Activated CD4-positive, alpha-beta T cell treated with anti-CD3 and anti-CD28 coated beads, Interleukin-2, amount 50 U/mL, for 16 hours (primary cell): ENCODE measurements around the gene HS3ST6.
"Not testable (repeated sequence)": the region's sequence is repeated elsewhere in the genome, so short reads cannot be mapped to it uniquely, and the experiment has no call there.

Experiments
- DNase-seq: peaks from one replicate; pipeline ENCODE4 v3.0.0-alpha.2; 2020

The HS3ST6 gene

GRCh38 chr16:1906055-1906845 lies 12.0 kb downstream of the HS3ST6 start:
- no peak for DNase-seq

DNA sequence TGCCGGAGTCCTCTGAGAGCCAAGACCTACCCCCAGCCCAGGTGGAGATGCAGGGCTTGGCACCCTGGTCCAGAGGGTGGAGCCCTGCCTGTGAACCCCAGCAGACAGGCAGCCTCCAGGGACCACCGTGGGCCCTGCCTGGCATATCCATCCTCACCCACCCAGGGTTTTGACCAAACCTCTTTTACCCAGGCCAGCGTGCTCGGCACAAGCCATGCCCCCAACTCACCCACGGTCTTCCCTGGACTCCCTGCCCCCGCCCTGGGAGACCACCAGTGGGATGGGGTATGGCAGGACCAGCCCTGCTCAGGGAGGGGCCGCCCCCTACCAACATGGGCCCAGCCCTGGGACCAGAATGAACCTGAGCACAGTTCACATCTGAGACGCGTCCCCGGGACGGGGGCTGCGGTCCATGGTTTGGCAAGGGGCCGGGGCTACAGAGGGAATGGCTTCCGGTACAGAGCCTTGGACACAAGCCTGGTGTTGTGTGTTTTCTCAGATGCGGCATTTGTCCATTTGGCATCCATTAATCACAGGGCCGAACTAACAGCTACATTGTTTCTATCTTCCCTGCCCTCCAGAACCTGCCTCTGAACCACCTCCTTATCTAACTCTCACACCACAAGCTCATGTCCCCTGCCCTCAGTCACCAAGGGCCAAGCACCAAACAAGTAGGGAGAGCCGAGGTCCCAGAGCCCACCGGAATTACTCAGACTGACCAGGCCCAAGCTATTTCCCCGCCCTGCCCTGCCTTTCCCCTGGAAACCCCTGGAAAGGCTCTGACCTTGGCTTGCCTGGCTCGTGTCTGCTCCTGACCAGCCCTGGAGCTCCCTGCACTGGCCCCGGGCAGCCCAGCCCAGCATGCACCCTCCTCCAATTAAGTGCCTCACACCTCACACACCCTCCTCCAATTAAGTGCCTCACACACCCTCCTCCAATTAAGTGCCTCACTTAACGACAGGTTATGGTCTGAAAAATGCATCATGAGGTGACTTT lies 14.1 kb downstream of the HS3ST6 start:
- DNase-seq = no peak

- no peak for DNase-seq
Measured at GRCh38 chr16:1903220-1903574, 15.0 kb downstream of the HS3ST6 start.

DNA sequence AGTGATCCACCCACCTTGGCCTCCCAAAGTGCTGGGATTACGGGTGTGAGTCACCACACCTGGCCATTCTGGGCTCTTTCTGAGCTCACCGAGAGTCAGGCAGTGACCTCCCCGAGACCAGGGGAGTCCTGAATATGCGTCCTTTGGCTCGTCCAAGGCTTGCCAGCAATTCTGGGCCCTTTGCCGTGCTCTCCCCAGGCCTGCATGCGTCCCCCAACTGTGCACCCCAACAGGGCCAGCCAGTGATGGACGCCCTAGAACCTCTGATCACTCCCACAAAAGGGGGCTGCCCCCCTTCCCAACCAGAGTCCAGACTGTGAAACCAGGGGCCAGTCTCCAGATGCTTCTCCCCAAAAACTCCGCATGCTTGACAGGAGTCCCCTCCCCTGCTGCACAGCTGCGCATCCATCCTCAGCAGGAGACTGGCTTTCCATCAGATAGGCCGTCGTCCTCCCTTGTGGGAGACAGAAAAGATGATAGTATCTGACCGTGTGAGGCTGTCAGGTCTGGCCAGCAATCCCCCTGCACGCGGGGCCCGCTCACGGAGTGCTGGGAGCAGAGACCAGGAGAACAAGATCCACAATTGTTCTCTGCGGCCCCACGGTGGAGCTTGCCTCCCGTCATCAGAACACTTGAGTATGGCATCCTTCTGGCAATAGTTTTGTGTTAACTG lies 15.5 kb downstream of the HS3ST6 start:
- DNase-seq = no peak

DNA sequence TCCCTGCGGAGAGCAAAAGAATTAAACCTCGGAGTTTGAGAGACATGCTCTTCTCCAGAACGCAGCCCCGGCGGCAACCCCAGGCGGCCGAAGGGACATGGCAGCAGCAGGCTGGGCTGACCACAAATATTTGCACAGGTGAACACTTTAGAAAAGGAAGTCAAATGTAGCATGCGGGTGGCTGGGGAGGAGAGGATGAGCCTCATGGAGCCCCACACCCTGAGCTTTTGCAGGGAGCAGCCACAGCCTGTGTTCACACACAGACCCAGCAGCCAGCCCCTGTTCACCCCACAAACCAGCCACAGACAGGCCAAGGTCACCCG lies 17.8 kb downstream of the HS3ST6 start:
- DNase-seq = no peak

- no peak for DNase-seq
Measured at GRCh38 chr16:1899641-1900451, 18.4 kb downstream of the HS3ST6 start.

GRCh38 chr16:1897692-1898091 lies 20.5 kb downstream of the HS3ST6 start:
- not testable (repeated sequence) for DNase-seq

GRCh38 chr16:1895949-1896675 lies 22.1 kb downstream of the HS3ST6 start:
- DNase-seq = no peak

- no peak for DNase-seq
Measured at GRCh38 chr16:1895068-1895467, 23.1 kb downstream of the HS3ST6 start.

DNA sequence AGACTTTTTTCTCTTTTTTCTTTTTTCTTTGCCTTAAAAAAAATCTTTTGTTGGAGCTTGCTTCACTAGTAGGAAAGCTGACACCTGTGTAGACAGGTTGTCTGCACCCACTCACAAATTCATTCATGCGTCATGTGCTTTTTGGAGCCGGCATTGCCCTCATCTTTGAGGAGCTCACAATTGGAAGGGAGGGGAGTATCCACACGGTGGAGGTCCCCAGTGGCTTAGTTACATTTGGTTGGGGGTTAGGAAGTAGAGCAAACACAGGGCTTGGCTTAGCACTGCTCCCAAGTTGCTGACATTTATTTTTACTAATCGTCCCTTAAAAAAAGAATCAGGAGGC lies 27.5 kb downstream of the HS3ST6 start:
- no peak for DNase-seq

- DNase-seq = no peak
Measured at GRCh38 chr16:1890024-1890707, 28.0 kb downstream of the HS3ST6 start.

GRCh38 chr16:1887711-1888354 lies 30.4 kb downstream of the HS3ST6 start:
- no peak for DNase-seq

DNA sequence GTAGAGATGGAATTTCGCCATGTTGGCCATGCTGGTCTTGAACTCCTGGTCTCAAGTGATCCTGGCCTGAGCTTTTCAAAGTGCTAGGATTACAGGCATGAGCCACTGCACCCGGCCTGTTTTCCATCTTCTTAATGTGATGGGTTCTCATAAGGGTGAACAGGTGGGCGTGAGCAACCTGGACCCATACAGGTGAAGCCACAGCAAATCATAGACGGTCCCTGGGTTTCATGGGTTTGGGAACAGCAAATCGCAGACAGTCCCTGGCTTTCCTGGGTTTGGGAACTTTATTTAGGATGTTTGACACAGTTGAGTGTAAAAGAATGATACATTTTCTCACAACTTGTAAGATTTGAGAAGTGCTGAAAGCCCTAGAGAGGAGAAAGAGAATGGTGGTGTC lies 33.3 kb downstream of the HS3ST6 start:
- no peak for DNase-seq

DNA sequence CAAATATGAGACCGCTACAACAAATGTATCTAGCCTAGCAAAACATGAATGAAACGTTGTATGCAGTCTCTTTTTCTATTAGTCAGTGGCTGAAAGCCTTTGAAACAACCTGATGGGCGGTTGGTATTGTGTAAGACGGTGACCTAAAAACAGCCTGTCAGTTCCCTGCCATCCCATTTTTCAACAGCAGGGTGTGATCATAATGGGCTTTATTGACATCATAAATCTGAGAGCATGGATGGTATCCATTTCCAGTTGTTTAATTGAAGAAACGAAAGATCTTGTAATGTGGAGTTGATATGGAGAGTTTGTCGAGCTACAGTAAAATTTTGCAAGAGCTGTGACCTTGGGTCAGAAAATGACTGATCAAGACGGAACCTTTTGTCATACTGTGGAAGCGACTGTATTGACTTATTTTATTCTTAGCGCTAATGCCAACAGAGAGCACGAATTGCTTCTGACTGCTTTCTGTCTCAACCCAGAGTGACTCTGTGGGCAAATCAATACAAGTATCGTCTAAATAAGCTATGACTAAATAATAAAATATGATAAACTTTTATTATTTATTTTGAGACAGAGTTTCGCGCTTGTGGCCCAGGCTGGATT lies 34.0 kb downstream of the HS3ST6 start:
- DNase-seq = peak; percentile 8

DNA sequence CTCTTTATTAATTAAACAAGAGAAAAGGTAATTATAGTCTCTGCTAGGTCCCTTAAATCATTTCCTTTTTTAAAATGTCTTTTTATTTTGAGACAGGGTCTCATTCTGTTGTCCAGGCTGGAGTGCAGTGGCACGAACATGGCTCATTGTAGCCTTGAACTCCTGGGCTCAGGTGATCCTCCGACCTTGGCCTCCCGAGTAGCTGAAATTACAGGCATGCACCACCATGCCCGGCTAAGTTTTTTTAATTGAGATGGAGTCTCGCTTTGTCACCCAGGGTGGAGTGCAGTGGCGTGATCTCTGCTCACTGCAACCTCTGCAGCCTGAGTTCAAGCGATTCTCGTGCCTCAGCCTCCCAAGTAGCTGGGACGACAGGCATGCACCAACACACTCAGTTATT lies 37.0 kb downstream of the HS3ST6 start:
- DNase-seq = not testable (repeated sequence)

GRCh38 chr16:1879477-1879876 lies 38.7 kb downstream of the HS3ST6 start:
- DNase-seq = no peak

DNA sequence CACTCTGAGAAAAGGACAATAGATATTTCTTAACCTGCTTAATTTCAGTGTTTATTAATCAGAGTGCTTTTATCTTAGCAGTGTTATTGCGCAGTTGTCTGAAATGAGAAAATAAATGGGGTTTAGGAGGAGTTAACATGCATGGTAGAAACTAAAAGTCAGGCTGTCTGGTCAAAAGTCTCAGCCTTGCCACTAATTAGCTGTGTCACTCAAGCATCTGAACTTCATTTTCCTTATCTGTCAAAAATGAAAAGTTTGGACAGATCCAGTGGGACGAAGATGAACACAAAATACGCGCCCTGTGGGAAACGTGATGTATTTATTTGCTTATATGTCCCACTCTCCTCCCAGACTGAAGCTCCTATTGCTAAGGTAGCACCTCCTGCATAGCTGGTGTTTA lies 40.0 kb downstream of the HS3ST6 start:
- no peak for DNase-seq

DNA sequence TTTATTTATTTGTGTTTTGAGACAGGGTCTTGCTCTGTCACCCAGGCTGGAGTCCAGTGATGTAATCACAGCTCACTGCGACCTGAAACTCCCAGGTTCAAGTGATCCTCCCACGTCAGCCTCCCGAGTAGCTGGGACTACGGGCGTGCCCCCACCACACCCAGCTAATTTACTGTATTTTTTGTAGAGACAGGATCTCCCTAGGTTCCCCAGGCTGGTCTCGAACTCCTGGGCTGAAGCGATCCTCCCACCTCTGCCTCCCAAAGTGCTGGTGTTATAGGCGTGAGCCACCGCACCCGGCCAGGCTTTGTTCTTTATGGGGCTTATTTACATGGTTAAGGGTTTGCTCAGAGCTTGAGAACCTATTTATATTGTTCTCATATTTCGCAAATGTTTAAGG lies 40.4 kb downstream of the HS3ST6 start:
- DNase-seq = no peak

DNA sequence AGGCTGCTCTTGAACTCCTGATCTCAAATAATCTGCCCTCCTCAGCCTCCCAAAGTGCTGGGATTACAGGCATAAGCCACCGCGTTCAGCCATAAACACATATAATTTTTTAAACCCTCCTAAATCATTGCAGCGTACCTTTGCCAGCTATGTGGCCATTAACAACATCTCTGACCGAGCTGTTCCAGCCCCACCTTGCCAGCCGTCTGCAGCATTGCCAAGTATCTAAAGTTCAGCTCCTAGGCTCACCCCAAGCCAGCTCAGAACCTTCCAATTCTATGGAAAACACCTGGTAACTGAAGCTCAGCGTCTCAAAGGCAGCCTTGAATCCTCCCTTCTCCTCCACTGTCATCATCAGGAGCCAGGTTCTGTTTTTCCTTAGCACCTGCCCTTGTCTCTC lies 41.1 kb downstream of the HS3ST6 start:
- no peak for DNase-seq

- DNase-seq = peak; percentile 67
Measured at GRCh38 chr16:1876468-1876867, 41.7 kb downstream of the HS3ST6 start.

DNA sequence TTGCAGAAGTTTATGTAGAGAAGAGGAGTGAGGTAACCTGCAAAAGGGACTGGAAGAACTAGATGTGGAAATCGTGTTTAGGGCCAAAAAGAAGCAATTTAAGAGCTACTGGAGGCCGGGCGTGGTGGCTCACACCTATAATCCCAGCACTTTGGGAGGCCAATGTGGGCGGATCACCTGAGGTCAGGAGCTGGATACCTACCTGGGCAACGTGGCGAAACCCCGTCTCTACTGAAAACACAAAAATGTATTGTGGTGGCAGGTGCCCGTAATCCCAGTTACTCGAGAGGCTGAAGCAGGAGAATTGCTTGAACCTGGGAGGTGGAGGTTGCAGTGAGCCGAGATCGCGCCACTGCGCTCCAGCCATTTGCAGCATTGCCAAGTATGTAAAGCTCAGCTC lies 42.1 kb downstream of the HS3ST6 start:
- DNase-seq = not testable (repeated sequence)
